Trophoblast cell (in vitro differentiated cells and primary cell): Measurements from ENCODE around the gene LIG3.
"Not testable (repeated sequence)": the region's sequence is repeated elsewhere in the genome, so short reads cannot be mapped to it uniquely, and the experiment has no call there.

ENCODE experiments used
- DNase-seq, 2 donors: peaks; one replicate each; pipeline ENCODE4 v3.0.0-alpha.2; 2016
- H2AFZ ChIP-seq: 2 replicates; pipeline ENCODE4 v1.6.1; 2013; ENCODE audit warnings: low read length, moderate library complexity, mild to moderate bottlenecking; ENCODE audit not compliant: insufficient read depth, poor library complexity
- H2AK5ac ChIP-seq: 2 replicates; pipeline ENCODE4 v1.6.1; 2013; ENCODE audit warnings: mild to moderate bottlenecking, low read length
- H2BK120ac ChIP-seq: 2 replicates; pipeline ENCODE4 v1.6.1; 2013; ENCODE audit warnings: low read length, mild to moderate bottlenecking, moderate library complexity; ENCODE audit not compliant: insufficient read depth, poor library complexity
- H2BK12ac ChIP-seq: 2 replicates; pipeline ENCODE4 v1.6.1; 2013; ENCODE audit warnings: mild to moderate bottlenecking, low read length, moderate library complexity
- H2BK5ac ChIP-seq: 2 replicates; pipeline ENCODE4 v1.6.1; 2013; ENCODE audit warnings: low read length, low read depth, moderate library complexity, mild to moderate bottlenecking; ENCODE audit not compliant: poor library complexity
- H3K14ac ChIP-seq: 2 replicates; pipeline ENCODE4 v1.6.1; 2013; ENCODE audit warnings: mild to moderate bottlenecking, low read length
- H3K18ac ChIP-seq: 2 replicates; pipeline ENCODE4 v1.6.1; 2013; ENCODE audit warnings: mild to moderate bottlenecking, low read length
- H3K23ac ChIP-seq: 2 replicates; pipeline ENCODE4 v1.6.1; 2013; ENCODE audit warnings: low read length
- H3K27ac ChIP-seq: 2 replicates; pipeline ENCODE4 v1.5.1; 2013; ENCODE audit warnings: low read depth, mild to moderate bottlenecking, inconsistent platforms, low read length, moderate library complexity
- H3K27me3 ChIP-seq: 2 replicates; pipeline ENCODE4 v1.6.1; 2013; ENCODE audit warnings: inconsistent platforms, mild to moderate bottlenecking, low read length, moderate library complexity; ENCODE audit not compliant: insufficient read depth
- H3K36me3 ChIP-seq, 2 experiments: 1 replicate in 1 of 2; 2 replicates in 1 of 2; pipeline ENCODE4 v1.6.1; 2013; ENCODE audit warnings: low read length in 2 of 2, mild to moderate bottlenecking in 2 of 2, moderate library complexity in 1 of 2; ENCODE audit not compliant: insufficient read depth in 2 of 2, control insufficient read depth in 1 of 2
- H3K4ac ChIP-seq: 2 replicates; pipeline ENCODE4 v1.6.1; 2013; ENCODE audit warnings: low read depth, mild to moderate bottlenecking, low read length, moderate library complexity
- H3K4me1 ChIP-seq, 2 experiments: 1 replicate in 1 of 2; 2 replicates in 1 of 2; pipeline ENCODE4 v1.6.1; 2013; ENCODE audit warnings: low read length in 2 of 2, mild to moderate bottlenecking in 2 of 2, moderate library complexity in 1 of 2; ENCODE audit not compliant: insufficient read depth in 2 of 2, control insufficient read depth in 1 of 2
- H3K4me2 ChIP-seq: 2 replicates; pipeline ENCODE4 v1.6.1; 2013; ENCODE audit warnings: inconsistent platforms, mild to moderate bottlenecking, low read length, moderate library complexity
- H3K4me3 ChIP-seq: 2 replicates; pipeline ENCODE4 v1.5.1; 2013; ENCODE audit warnings: mild to moderate bottlenecking, low read depth, low read length, inconsistent platforms
- H3K79me1 ChIP-seq: one replicate; pipeline ENCODE4 v1.6.1; 2013; ENCODE audit warnings: low read length
- H3K79me2 ChIP-seq: 2 replicates; pipeline ENCODE4 v1.6.1; 2013; ENCODE audit warnings: low read length, mild to moderate bottlenecking; ENCODE audit not compliant: control insufficient read depth, insufficient read depth, poor library complexity
- H3K9ac ChIP-seq: 2 replicates; pipeline ENCODE4 v1.6.1; 2013; ENCODE audit warnings: mild to moderate bottlenecking, low read length
- H3K9me3 ChIP-seq: 2 replicates; pipeline ENCODE4 v1.6.1; 2013; ENCODE audit warnings: low read depth, mild to moderate bottlenecking, control low read depth, inconsistent platforms, low read length; ENCODE audit not compliant: insufficient read depth
- H4K12ac ChIP-seq: 2 replicates; pipeline ENCODE4 v1.6.1; 2013; ENCODE audit warnings: low read depth, mild to moderate bottlenecking, low read length, moderate library complexity
- H4K8ac ChIP-seq: 2 replicates; pipeline ENCODE4 v1.6.1; 2013; ENCODE audit warnings: low read depth, mild to moderate bottlenecking, low read length, moderate library complexity
- H4K91ac ChIP-seq: one replicate; pipeline ENCODE4 v1.6.1; 2013; ENCODE audit warnings: low read depth, mild to moderate bottlenecking, low read length, moderate library complexity
- WGBS: extraction: QIAGEN DNeasy Blood & Tissue Kit; methylation state at CpG from one replicate; pipeline ENCODE4 v1.1.7; 2013; ENCODE audit warnings: missing lambda C conversion rate; ENCODE audit not compliant: insufficient read length, insufficient coverage; ENCODE audit errors: extremely low coverage; 5-methylcytosine and 5-hydroxymethylcytosine counted together

The LIG3 gene

GRCh38 chr17:35041390-35041789 lies 61.1 kb downstream of the LIG3 start:
- no peak overlapping the region for H4K12ac ChIP-seq
- no peaks in the 10 kb centered on the region for H3K4me1 ChIP-seq
- no peak overlapping the region for H4K91ac ChIP-seq
- no peak overlapping the region for H3K4me2 ChIP-seq
- no peak overlapping the region for H3K4me3 ChIP-seq
- H3K27ac ChIP-seq = no peak overlapping the region
- H2BK12ac ChIP-seq = no peak overlapping the region
- H3K27me3 ChIP-seq = no peaks in the 10 kb centered on the region
- H3K9ac ChIP-seq = no peak overlapping the region
- DNase-seq = no peak
- no peaks in the 10 kb centered on the region for H3K9me3 ChIP-seq
- H2AK5ac ChIP-seq = no peak overlapping the region
- no peak overlapping the region for H3K18ac ChIP-seq
- H2BK120ac ChIP-seq = no peak overlapping the region
- H3K23ac ChIP-seq = no peak overlapping the region
- H3K14ac ChIP-seq = no peak overlapping the region
- H3K79me2 ChIP-seq = no peaks in the 10 kb centered on the region
- H2AFZ ChIP-seq = no peak overlapping the region
- no peak overlapping the region for H3K4ac ChIP-seq
- no peak overlapping the region for H4K8ac ChIP-seq
- WGBS = no CpG with 5 or more reads among the region's 7 CpGs
- no peaks in the 10 kb centered on the region for H3K36me3 ChIP-seq
- no peaks in the 10 kb centered on the region for H3K79me1 ChIP-seq
- H2BK5ac ChIP-seq = no peak overlapping the region

GRCh38 chr17:35044181-35044580 lies 63.9 kb downstream of the LIG3 start:
- no peak overlapping the region for H3K4me3 ChIP-seq
- no peaks in the 10 kb centered on the region for H3K27me3 ChIP-seq
- no peak overlapping the region for H3K23ac ChIP-seq
- no peaks in the 10 kb centered on the region for H3K79me1 ChIP-seq
- no peak overlapping the region for H2AK5ac ChIP-seq
- no peak overlapping the region for H2BK120ac ChIP-seq
- WGBS = no CpG with 5 or more reads among the region's 8 CpGs
- no peak overlapping the region for H3K18ac ChIP-seq
- DNase-seq = no peak
- H2BK5ac ChIP-seq = no peak overlapping the region
- no peak overlapping the region for H4K12ac ChIP-seq
- H3K4me2 ChIP-seq = no peak overlapping the region
- no peaks in the 10 kb centered on the region for H3K9me3 ChIP-seq
- H3K4me1 ChIP-seq = peaks cover 3 to 6% of the 10 kb centered on the region in 2 experiments
- H3K14ac ChIP-seq = no peak overlapping the region
- no peak overlapping the region for H4K91ac ChIP-seq
- no peak overlapping the region for H3K9ac ChIP-seq
- no peaks in the 10 kb centered on the region for H3K36me3 ChIP-seq
- H2AFZ ChIP-seq = no peak overlapping the region
- H3K4ac ChIP-seq = no peak overlapping the region
- H2BK12ac ChIP-seq = no peak overlapping the region
- no peak overlapping the region for H4K8ac ChIP-seq
- H3K79me2 ChIP-seq = no peaks in the 10 kb centered on the region
- no peak overlapping the region for H3K27ac ChIP-seq

GRCh38 chr17:35045458-35045979 lies 65.2 kb downstream of the LIG3 start:
- H3K36me3 ChIP-seq, H3K27ac ChIP-seq, H3K18ac ChIP-seq, H4K91ac ChIP-seq, H3K9ac ChIP-seq, H3K79me2 ChIP-seq, H3K4ac ChIP-seq, H4K12ac ChIP-seq, H4K8ac ChIP-seq, H3K23ac ChIP-seq, H3K27me3 ChIP-seq, H3K79me1 ChIP-seq, H2AK5ac ChIP-seq, H3K4me1 ChIP-seq, H2AFZ ChIP-seq, H2BK12ac ChIP-seq, DNase-seq, H3K4me2 ChIP-seq, H3K14ac ChIP-seq, H2BK120ac ChIP-seq, H3K9me3 ChIP-seq, H3K4me3 ChIP-seq, H2BK5ac ChIP-seq: not testable (repeated sequence)
- WGBS = no CpG with 5 or more reads among the region's 13 CpGs

- no peak overlapping the region for H4K8ac ChIP-seq
- no peak overlapping the region for H4K91ac ChIP-seq
- no peaks in the 10 kb centered on the region for H3K79me2 ChIP-seq
- H2BK120ac ChIP-seq = no peak overlapping the region
- H3K9me3 ChIP-seq = no peaks in the 10 kb centered on the region
- no peak overlapping the region for H3K4me2 ChIP-seq
- no peak overlapping the region for H3K4me3 ChIP-seq
- peaks cover 3 to 6% of the 10 kb centered on the region in 2 experiments for H3K4me1 ChIP-seq
- H3K27ac ChIP-seq = no peak overlapping the region
- H3K18ac ChIP-seq = no peak overlapping the region
- H3K36me3 ChIP-seq = no peaks in the 10 kb centered on the region
- no peak overlapping the region for H2AK5ac ChIP-seq
- no peak overlapping the region for H3K14ac ChIP-seq
- H2BK12ac ChIP-seq = no peak overlapping the region
- H3K27me3 ChIP-seq = no peaks in the 10 kb centered on the region
- DNase-seq = no peak
- H3K79me1 ChIP-seq = no peaks in the 10 kb centered on the region
- WGBS = no CpG with 5 or more reads among the region's 4 CpGs
- no peak overlapping the region for H3K9ac ChIP-seq
- H2BK5ac ChIP-seq = no peak overlapping the region
- no peak overlapping the region for H3K4ac ChIP-seq
- no peak overlapping the region for H4K12ac ChIP-seq
- no peak overlapping the region for H3K23ac ChIP-seq
- no peak overlapping the region for H2AFZ ChIP-seq
Observed at GRCh38 chr17:35046245-35046644, 65.9 kb downstream of the LIG3 start.
